CD4-positive, alpha-beta T cell treated with Interleukin-17A for 4 hours (primary cell): Measurements from ENCODE around the gene MTPN.

Experiments
- DNase-seq: peaks from one replicate; pipeline ENCODE4 v3.0.0-alpha.2; 2020; ENCODE audit warnings: mixed read lengths

Gene MTPN

GRCh38 chr7:135981958-135982646 lies 4.9 kb upstream of the MTPN start:
- DNase-seq: peak; percentile 15

GRCh38 chr7:135980665-135981180 lies 3.6 kb upstream of the MTPN start:
- peak; percentile 60 for DNase-seq

DNA sequence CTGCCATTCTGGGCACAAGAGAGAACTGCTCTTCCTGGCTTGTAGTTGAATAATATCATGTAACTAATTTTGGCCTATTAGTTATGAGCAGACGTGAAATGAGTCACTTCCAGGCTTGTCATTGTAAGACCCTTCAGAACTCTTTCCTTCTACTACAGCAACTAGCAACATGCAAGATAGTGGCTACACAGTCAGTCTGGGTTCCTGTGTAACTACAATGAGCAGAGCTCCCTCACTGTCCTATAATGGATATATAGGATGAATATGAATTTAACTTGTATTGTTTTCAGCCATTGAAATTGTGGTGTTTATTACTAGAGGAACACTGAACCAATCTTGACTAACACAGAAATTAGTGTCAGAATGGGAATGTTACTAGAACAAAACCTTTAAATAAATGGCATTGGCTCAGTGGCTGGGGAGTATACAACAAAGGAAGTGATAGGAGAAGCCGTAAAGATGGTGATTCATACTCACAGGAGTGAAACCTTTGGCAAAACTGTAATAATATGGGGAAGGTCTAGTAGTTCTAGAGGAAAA lies 2.9 kb upstream of the MTPN start:
- DNase-seq: no peak

- no peak for DNase-seq
Measured at GRCh38 chr7:135979471-135980011, 2.4 kb upstream of the MTPN start.

DNA sequence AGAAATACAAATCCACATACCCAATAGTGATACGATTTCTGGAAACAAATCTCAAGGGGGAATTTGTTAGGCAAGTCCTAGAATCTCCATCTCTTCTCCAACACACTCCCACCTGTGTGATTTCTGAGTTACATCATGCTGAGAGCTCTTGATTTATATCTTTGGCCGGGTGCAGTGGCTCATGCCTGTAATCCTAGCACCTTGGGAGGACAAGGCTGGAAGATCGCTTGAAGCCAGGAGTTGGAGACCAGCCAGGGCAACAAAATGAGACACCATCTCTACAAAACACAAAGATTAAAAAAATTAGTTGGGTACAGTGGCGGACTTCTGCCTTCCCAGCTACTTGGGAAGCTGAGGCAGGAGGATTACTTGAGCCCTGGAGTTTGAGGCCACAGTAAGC lies 1.5 kb upstream of the MTPN start:
- no peak for DNase-seq

- no peak for DNase-seq
Measured at GRCh38 chr7:135977742-135978066, 545 bp upstream of the MTPN start.

DNA sequence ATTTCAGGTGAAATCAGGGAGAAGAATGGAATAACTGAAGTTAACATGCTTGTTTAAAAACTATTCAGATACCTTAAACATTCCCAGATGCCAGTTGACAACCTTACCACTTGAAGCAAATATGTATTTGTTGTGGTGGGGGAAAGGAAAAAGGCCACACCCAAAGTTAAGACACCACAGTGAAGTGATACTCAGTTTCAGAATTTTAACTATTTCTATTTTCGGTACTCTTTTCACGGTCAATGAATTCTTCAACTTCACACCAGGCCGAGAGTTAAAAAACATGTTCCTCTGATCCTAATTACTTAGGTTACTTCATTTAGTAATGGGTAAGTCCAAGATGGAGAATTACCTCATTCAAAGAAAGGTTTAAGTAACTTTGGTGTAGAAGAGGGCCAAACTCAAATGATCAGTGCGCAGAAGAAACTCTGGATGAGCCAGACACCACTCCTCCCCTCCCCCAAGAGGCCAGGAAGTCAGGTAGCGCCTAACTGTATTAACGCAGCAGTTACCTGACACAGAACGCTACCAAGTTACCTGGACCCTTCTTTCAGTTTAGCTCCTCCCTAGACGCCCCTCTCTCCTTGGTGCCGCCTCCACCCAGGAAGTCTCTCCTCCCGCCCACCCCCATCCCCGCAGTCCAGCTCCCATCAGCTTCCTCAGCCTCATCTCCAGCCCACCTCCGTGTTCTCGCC lies 700 bp downstream of the MTPN start:
- peak; percentile 57 for DNase-seq

DNA sequence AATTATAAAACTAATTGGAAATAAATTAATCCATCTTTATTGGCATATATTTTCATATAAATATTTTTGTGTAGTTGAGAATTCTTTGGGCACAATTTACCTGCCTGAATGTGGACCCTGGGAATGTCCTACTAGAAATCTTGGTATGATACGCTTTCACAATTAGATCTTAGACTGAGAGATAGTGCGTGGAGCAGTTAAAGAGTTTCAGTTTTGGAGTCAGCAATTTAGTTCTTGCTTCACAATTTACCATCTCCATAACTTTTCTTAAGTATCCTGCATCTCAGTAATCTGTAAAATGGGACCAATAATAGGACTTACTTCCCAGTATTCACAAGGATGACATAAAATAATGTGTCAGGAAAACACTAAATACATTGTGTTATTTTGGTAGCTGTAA lies 2.0 kb downstream of the MTPN start:
- DNase-seq: no peak

DNA sequence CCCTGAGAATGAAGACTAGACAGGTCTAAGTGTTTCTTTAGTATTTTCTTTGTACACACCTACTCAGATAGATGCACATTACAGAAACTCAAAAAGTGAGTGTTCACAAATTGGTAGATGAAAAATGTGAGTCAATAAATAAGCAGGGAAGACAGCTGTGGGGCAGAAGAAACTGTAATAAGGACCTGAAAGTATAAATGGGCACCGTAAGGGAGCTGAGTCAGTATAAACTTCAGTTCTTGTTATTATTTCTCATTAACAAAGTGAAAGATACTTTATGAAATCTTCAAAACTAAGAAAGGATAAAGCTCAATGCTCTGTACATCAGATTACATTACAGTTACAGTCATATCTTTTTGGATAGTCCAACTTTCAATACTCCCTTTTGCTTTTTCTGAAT lies 2.5 kb downstream of the MTPN start:
- no peak for DNase-seq

DNA sequence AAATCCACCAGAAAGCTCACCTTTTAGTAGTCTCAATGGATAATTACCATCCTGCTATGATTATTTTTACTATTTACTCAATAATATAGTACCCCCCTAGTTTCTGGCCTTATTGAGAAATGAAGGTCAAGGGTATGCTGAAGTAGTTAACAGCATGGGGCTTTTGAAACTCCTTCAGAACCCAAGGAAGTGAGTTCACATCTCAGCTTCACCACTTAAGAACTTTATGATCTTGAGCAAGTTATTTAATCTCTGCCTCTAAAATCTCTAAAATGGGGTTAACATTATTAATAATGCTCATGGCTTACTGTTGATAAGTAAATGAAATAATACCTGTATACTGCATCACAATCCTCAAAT lies 5.8 kb downstream of the MTPN start:
- no peak for DNase-seq

DNA sequence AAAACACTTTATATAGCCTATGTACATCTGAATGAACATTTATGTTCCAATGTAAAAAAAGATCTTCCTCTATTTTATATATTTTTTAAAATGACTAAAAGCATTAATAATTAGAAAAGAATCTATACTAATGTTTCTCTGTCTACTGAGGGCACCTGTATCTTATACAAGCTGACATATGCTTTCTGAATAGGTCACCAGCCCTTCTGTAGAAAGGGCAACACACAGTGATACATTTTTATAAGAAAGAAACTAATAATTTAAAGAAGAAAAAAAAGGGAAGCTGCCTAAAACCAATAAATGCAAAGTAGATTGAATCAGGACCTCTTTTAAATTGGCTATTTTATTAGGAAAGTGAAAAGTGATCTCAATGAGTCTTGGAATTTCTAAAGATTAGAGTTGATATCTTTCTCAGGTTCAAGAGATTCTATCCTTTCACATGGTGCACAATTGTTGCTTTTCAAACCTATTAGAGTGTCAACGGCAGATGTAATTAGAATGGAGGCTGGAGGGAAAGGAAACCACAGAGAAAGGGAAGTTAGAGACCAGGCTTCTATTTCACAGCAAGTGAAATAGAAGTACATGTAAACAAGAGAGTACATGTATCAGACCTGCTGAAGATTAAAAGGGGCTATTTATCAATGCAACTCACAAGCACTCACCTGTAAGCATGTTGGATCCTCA lies 6.3 kb downstream of the MTPN start:
- no peak for DNase-seq

DNA sequence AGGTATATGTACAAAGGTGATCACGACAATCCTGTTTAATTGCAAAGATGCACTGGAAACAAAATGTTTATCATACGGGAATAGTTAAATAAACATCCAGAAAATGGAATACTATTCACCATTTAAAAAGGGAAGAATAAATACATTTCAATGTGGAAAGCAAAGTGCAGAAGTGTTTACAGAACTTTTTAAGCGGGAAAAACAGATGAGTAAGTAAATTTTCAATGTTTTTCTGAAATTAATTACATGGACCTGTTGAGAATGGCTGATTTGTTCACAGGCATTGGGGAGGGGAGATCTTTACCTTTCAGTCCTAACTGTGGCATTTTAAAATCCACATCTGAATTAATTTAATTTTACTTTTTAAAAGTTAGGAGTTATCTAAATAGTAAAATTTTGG lies 7.1 kb downstream of the MTPN start:
- DNase-seq: no peak

GRCh38 chr7:135966341-135967043 lies 10.7 kb downstream of the MTPN start:
- DNase-seq: no peak

GRCh38 chr7:135965602-135966001 lies 11.6 kb downstream of the MTPN start:
- DNase-seq: no peak

DNA sequence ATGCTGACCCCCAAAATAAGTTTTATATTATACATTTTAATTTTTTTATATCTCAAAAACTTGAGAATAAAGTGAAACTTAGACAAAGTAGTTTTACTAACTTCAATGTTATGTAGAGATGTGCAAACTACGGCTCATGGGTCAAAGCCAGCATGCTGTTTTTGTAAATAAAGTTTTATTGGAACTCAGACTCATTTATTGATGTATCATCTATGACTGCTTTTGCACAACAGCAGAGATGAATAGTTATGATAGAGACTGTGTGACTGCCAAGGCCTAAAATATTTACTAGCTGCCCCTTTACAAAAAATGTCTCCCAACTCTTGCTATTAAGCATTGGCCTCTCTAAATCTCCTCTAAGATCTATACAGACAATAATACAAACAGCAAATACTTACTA lies 12.4 kb downstream of the MTPN start:
- no peak for DNase-seq

DNA sequence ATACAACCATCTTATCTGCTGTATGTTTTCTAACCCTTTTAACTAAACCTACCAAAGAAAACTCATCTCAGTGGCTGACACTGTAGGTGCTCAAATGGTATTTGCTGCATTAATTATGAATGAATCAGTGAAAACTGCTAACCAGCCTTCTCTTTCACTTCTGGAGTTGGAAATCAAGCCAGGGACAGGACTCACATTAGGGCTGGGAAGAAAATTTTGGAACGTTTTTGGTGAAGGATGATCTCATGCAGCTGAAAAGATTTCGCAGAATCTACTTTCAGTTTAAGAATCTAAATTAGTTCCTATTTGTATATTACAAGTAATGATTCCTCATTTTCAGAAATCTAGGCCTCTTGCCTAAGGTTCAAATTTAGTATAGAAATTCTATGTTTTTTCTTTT lies 12.9 kb downstream of the MTPN start:
- DNase-seq: no peak

DNA sequence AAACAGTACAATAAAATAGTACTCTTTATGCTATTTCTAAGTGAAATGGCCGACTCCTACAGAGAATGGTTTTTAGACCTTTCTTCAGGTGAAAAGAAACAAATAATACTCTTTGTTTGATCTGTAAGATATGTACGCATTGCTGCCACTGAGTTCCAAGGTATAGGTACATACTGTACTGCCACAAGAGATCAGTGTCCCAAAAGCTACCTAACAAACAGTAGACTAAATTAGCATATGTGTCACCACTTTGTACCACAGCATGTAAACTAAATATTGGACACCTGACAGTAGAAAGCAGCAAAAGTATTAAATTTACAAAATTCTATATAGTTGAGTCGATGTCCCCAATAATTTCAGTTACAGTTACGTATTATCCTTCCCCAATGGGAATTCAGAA lies 14.4 kb downstream of the MTPN start:
- DNase-seq: no peak

GRCh38 chr7:135960709-135961451 lies 16.3 kb downstream of the MTPN start:
- no peak for DNase-seq

GRCh38 chr7:135959646-135960363 lies 17.4 kb downstream of the MTPN start:
- DNase-seq: no peak

- DNase-seq: no peak
Measured at GRCh38 chr7:135958173-135958572, 19.0 kb downstream of the MTPN start.

DNA sequence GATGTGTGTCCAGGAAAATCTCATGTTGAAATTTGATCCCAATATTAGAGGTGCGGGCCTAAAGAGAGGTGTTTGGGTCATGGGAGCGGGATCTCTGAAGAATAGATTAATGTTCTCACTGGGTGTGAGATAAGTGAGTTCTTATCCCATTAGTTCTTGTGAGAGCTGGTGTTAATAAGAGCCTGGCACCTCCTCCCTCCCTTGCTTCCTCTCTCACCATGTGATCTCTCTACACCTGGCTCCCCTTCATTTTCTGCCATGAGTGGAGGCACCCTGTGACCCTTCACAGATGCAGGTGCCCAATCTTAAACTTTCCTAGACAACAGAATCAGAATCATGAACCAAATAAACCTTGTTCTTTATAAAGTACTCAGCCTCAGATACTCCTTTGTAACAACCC lies 19.5 kb downstream of the MTPN start:
- no peak for DNase-seq

- DNase-seq: no peak
Measured at GRCh38 chr7:135956393-135956792, 20.8 kb downstream of the MTPN start.
